Smooth muscle cell (in vitro differentiated cells): ENCODE measurements around the gene TLR3. TPM values are rescaled to one million over a fixed set of nuclear protein-coding genes. Genes with fewer than 3 reads are reported as not detected.

ENCODE experiments used
- DNase-seq: peaks from one replicate; lab custom pipeline; 2025; ENCODE audit not compliant: unreplicated experiment; lab: John Stamatoyannopoulos, UW
- H2AFZ ChIP-seq: fragments of 200-600 bp; sonication (generic); 2 replicates; pipeline ENCODE4 v1.6.0; 2016; ENCODE audit warnings: antibody characterized with exemption, low read depth, mild to moderate bottlenecking
- H3F3A ChIP-seq: fragments of 200-600 bp; sonication (generic); 2 replicates; pipeline ENCODE4 v1.6.0; 2017; ENCODE audit warnings: antibody characterized with exemption, low read depth
- H3K27ac ChIP-seq: fragments of 200-600 bp; sonication (generic); 2 replicates; pipeline ENCODE4 v1.5.1; 2016; ENCODE audit warnings: low read depth, mild to moderate bottlenecking
- H3K27me3 ChIP-seq: fragments of 200-600 bp; sonication (generic); 2 replicates; pipeline ENCODE4 v1.6.1; 2016; ENCODE audit warnings: low read depth, mild to moderate bottlenecking
- H3K36me3 ChIP-seq: fragments of 200-600 bp; sonication (generic); 2 replicates; pipeline ENCODE4 v1.5.1; 2016; ENCODE audit warnings: low read depth
- H3K4me1 ChIP-seq: fragments of 200-600 bp; sonication (generic); 2 replicates; pipeline ENCODE4 v1.5.1; 2016; ENCODE audit warnings: low read depth
- H3K4me2 ChIP-seq: fragments of 200-600 bp; sonication (generic); 2 replicates; pipeline ENCODE4 v1.6.0; 2016; ENCODE audit warnings: mild to moderate bottlenecking
- H3K4me3 ChIP-seq: fragments of 200-600 bp; sonication (generic); 2 replicates; pipeline ENCODE4 v1.5.1; 2016; ENCODE audit warnings: mild to moderate bottlenecking
- H3K79me2 ChIP-seq: fragments of 200-600 bp; sonication (generic); 2 replicates; pipeline ENCODE4 v1.6.0; 2016; ENCODE audit warnings: low read depth, mild to moderate bottlenecking
- H3K9ac ChIP-seq: fragments of 200-600 bp; sonication (generic); 2 replicates; pipeline ENCODE4 v1.6.0; 2016; ENCODE audit warnings: low read depth
- H3K9me3 ChIP-seq: fragments of 200-600 bp; sonication (generic); replicated peaks from 2 replicates; pipeline ENCODE4 v1.5.1; 2016; ENCODE audit warnings: low read depth
- H4K20me1 ChIP-seq: fragments of 200-600 bp; sonication (generic); 2 replicates; pipeline ENCODE4 v1.6.0; 2016; ENCODE audit warnings: low read depth
- CTCF ChIP-seq: fragments of 200-600 bp; sonication (generic); IDR thresholded peaks from 2 replicates; pipeline ENCODE4 v1.5.1; 2017; ENCODE audit warnings: borderline replicate concordance, mild to moderate bottlenecking, antibody characterized with exemption; ENCODE audit not compliant: insufficient read depth, poor library complexity, severe bottlenecking
- WGBS: methylation state at CpG from one replicate; pipeline ENCODE4 v1.1.7; 2016; ENCODE audit warnings: low lambda C conversion rate; 5-methylcytosine and 5-hydroxymethylcytosine counted together
- polyA plus RNA-seq: library from polyadenylated mRNA; unstranded; fragments of >200 nt; fragmentation: Nextera tagmentation; extraction: Ambion mirVana; gene quantifications from 2 replicates; pipeline ENCODE4 v1.2.1, GENCODE V29; 2016
- total RNA-seq: library from RNA; depleted of rRNA; stranded (reverse); fragments of >200 nt; gene quantifications from 2 replicates; pipeline ENCODE4 v1.2.3, GENCODE V29; 2014

Gene TLR3
- total and polyA plus RNA-seq, 2 experiments from 2014 or later: 0.40 to 1.3 TPM

- Histone ChIP-seq H2AFZ (no peak overlapping the region), H3K4me1 (peaks cover 16% of the 10 kb centered on the region), H3K27me3 (no peaks in the 10 kb centered on the region), H3K9ac (no peak overlapping the region), H3K79me2 (no peaks in the 10 kb centered on the region), H3F3A (no peaks in the 10 kb centered on the region), H3K36me3 (no peaks in the 10 kb centered on the region), H3K4me3 (no peak overlapping the region), H3K9me3 (no peaks in the 10 kb centered on the region), H3K27ac (no peak overlapping the region), H4K20me1 (no peaks in the 10 kb centered on the region), H3K4me2 (no peak overlapping the region)
- 94% methylated on average over 3 of the region's 3 CpGs for WGBS
- no peak for DNase-seq
- TF ChIP-seq CTCF: no peak
These were observed 59.9 kb downstream of the TLR3 start for GRCh38 chr4:186128842-186129241.

- H4K20me1 ChIP-seq: no peaks in the 10 kb centered on the region
- no peaks in the 10 kb centered on the region for H3K9me3 ChIP-seq
- TF ChIP-seq CTCF: no peak
- H3K27ac ChIP-seq: no peak overlapping the region
- H3F3A ChIP-seq: no peaks in the 10 kb centered on the region
- no peak overlapping the region for H3K4me2 ChIP-seq
- H3K36me3 ChIP-seq: no peaks in the 10 kb centered on the region
- no peaks in the 10 kb centered on the region for H3K79me2 ChIP-seq
- H3K27me3 ChIP-seq: no peaks in the 10 kb centered on the region
- H3K4me1 ChIP-seq: peaks cover 16% of the 10 kb centered on the region
- no peak overlapping the region for H2AFZ ChIP-seq
- 82% methylated on average over 2 of the region's 2 CpGs for WGBS
- DNase-seq: no peak
- no peak overlapping the region for H3K9ac ChIP-seq
- no peak overlapping the region for H3K4me3 ChIP-seq
These were observed 63.0 kb downstream of the TLR3 start for GRCh38 chr4:186131935-186132334.

GRCh38 chr4:186132577-186133242 is 63.8 kb downstream of the TLR3 start:
- Histone ChIP-seq H2AFZ (peak overlapping the region; percentile 69), H3K27me3 (no peaks in the 10 kb centered on the region), H3K9ac (no peak overlapping the region), H3K79me2 (no peaks in the 10 kb centered on the region), H3K27ac (no peak overlapping the region), H3K36me3 (no peaks in the 10 kb centered on the region), H3K4me3 (peak overlapping the region; percentile 13), H4K20me1 (no peaks in the 10 kb centered on the region), H3K9me3 (no peaks in the 10 kb centered on the region), H3K4me2 (peak overlapping the region; percentile 67), H3F3A (no peaks in the 10 kb centered on the region), H3K4me1 (peaks cover 16% of the 10 kb centered on the region)
- 18% methylated on average over 4 of the region's 4 CpGs for WGBS
- no peak for DNase-seq
- peak; percentile 26 for TF ChIP-seq CTCF

GRCh38 chr4:186134257-186134656 is 65.3 kb downstream of the TLR3 start:
- no peak for TF ChIP-seq CTCF
- no peak for DNase-seq
- H3K9me3 ChIP-seq: no peaks in the 10 kb centered on the region
- no peak overlapping the region for H3K4me2 ChIP-seq
- no peaks in the 10 kb centered on the region for H3K27me3 ChIP-seq
- H3K79me2 ChIP-seq: no peaks in the 10 kb centered on the region
- no peak overlapping the region for H3K27ac ChIP-seq
- WGBS: 90% methylated on average over 3 of the region's 3 CpGs
- no peaks in the 10 kb centered on the region for H3K36me3 ChIP-seq
- peaks cover 16% of the 10 kb centered on the region for H3K4me1 ChIP-seq
- no peak overlapping the region for H3K9ac ChIP-seq
- H3K4me3 ChIP-seq: no peak overlapping the region
- H3F3A ChIP-seq: no peaks in the 10 kb centered on the region
- H2AFZ ChIP-seq: no peak overlapping the region
- no peaks in the 10 kb centered on the region for H4K20me1 ChIP-seq
